ENCODE measurements around the gene MAGI1. TPM values are rescaled to one million over a fixed set of nuclear protein-coding genes. Genes with fewer than 3 reads are reported as not detected.

The MAGI1 gene
- total and polyA plus RNA-seq, 2 experiments from 2014 or later: 33.9 to 87.0 TPM

- Histone ChIP-seq H3K9me3 (ENCODE audit: low read depth) (no peaks in the 10 kb centered on the region), H3K27ac (no peak overlapping the region), H3K4me3 (no peak overlapping the region), H3K36me3 (no peaks in the 10 kb centered on the region), H3K27me3 (no peaks in the 10 kb centered on the region), H3K4me1 (ENCODE audit: low read depth) (peaks cover 7% of the 10 kb centered on the region)
- no peak for TF ChIP-seq CTCF (IDR thresholded peaks at IDR 0.05; ENCODE audit: low read depth, low read length)
- DNase-seq (ENCODE audit: low read depth in 1 of 2, low spot score in 1 of 2): no peak
These were observed 304.3 kb downstream of the MAGI1 start for GRCh38 chr3:65734382-65734781.

- no peak for TF ChIP-seq CTCF (IDR thresholded peaks at IDR 0.05; ENCODE audit: low read depth, low read length)
- H3K27me3 ChIP-seq: no peaks in the 10 kb centered on the region
These were observed 305.3 kb downstream of the MAGI1 start for GRCh38 chr3:65733459-65733858.

DNA sequence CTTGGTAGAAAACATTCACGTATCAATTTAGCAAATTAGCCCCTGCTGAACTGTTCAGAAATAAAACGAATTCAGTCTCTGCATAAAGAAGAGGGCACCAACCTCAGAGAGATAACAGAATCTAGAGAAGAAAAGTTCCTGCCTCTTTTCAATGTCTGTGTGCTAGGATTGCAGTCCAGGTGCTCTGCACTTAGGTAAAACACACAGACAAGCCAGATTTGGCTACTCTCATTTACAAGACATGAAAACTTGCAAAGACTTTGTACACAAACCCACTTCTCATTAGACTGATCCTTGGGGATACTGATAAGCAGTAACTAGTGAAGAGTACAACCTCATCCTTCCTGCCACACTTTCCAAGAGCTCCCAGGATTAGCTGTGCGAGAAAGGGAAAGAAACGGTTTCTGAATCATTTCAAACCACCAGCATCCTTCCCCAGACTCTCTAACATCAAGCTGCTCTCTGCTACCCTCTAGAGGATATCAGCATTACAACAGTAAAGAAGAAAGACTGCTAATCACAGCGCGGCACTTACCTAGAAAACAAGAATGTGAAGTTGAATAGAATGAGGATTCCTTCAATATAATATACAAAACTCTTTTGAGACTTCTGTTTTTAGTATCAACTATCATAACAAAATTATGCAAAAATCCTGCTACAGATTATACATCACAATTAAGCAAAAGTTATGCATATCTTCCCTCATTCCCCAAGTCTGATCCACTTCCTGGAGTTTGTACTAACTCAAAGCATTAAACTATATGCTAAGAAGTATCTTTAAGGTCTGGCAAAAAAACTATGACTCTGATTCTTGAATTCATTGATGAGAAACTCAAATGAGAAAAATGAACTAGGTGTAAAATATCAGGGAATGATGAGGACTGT lies 306.4 kb downstream of the MAGI1 start:
- TF ChIP-seq CTCF (IDR thresholded peaks at IDR 0.05; ENCODE audit: low read depth, low read length): peak; percentile 84
- Histone ChIP-seq H3K36me3 (no peaks in the 10 kb centered on the region), H3K4me1 (ENCODE audit: low read depth) (peaks cover 3% of the 10 kb centered on the region), H3K27me3 (no peaks in the 10 kb centered on the region), H3K9me3 (ENCODE audit: low read depth) (no peaks in the 10 kb centered on the region), H3K4me3 (no peak overlapping the region), H3K27ac (no peak overlapping the region)
- peak; percentile 73 to 81 for DNase-seq (ENCODE audit: low read depth in 1 of 2, low spot score in 1 of 2)

More at GRCh38 chr3:65733459-65733858, 305.3 kb downstream of the MAGI1 start:
- no peak overlapping the region for H3K27ac ChIP-seq
- H3K4me1 ChIP-seq (ENCODE audit: low read depth): peaks cover 3% of the 10 kb centered on the region
- no peak for DNase-seq (ENCODE audit: low read depth in 1 of 2, low spot score in 1 of 2)
- no peak overlapping the region for H3K4me3 ChIP-seq
- H3K9me3 ChIP-seq (ENCODE audit: low read depth): no peaks in the 10 kb centered on the region
- H3K36me3 ChIP-seq: no peaks in the 10 kb centered on the region

DNA sequence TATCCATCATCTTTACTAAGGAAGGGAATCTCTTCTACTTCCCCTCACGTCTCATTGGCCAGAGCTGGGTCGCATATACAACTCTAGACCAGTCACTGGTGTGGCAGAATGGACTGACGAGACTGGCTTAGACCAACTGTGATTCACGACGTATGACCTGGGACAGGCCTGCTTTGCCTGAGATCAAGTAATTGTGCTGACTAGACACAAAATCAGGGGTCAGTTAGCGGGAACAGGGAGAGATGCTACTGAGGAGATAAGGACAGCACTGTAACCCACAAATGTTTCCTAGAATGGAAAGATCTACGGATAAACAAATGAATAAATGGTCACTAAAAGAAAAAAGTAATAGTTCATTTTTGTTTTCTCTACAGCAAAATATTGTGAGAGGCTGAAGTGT lies 308.3 kb downstream of the MAGI1 start:
- Histone ChIP-seq H3K9me3 (ENCODE audit: low read depth) (no peaks in the 10 kb centered on the region), H3K4me3 (no peak overlapping the region), H3K27ac (no peak overlapping the region), H3K4me1 (ENCODE audit: low read depth) (peaks cover 3% of the 10 kb centered on the region), H3K36me3 (no peaks in the 10 kb centered on the region), H3K27me3 (no peaks in the 10 kb centered on the region)
- TF ChIP-seq CTCF (IDR thresholded peaks at IDR 0.05; ENCODE audit: low read depth, low read length): no peak
- DNase-seq (ENCODE audit: low read depth in 1 of 2, low spot score in 1 of 2): no peak

GRCh38 chr3:65729973-65730372 lies 308.7 kb downstream of the MAGI1 start:
- H3K4me3 ChIP-seq: no peak overlapping the region
- H3K4me1 ChIP-seq (ENCODE audit: low read depth): peaks cover 3% of the 10 kb centered on the region
- no peaks in the 10 kb centered on the region for H3K27me3 ChIP-seq
- no peak overlapping the region for H3K27ac ChIP-seq
- no peaks in the 10 kb centered on the region for H3K36me3 ChIP-seq
- no peak for TF ChIP-seq CTCF (IDR thresholded peaks at IDR 0.05; ENCODE audit: low read depth, low read length)
- no peaks in the 10 kb centered on the region for H3K9me3 ChIP-seq (ENCODE audit: low read depth)
- DNase-seq (ENCODE audit: low read depth in 1 of 2, low spot score in 1 of 2): peak in 1 of 2 donors; percentile 24
